Astrocyte of the cerebellum (primary cell): ENCODE data around the gene SEMA4D.

Experiments used
- DNase-seq: peaks from one replicate; pipeline ENCODE4 v3.0.0-alpha.2; 2011; ENCODE audit warnings: low read depth
- H3K4me3 ChIP-seq: 2 replicates; pipeline ENCODE4 v1.5.1; 2011; ENCODE audit warnings: mild to moderate bottlenecking, low read depth, low read length, moderate library complexity
- CTCF ChIP-seq: IDR thresholded peaks from 2 replicates; pipeline ENCODE4 v1.5.1; 2012; ENCODE audit warnings: low read length, low read depth, moderate library complexity, mild to moderate bottlenecking; ENCODE audit errors: missing control alignments
- in situ Hi-C: cut with HindIII; loops from 2 replicates; pipeline ENCODE4 v1.10.0; 2017; ENCODE audit warnings: low sequenced_read_pairs

The SEMA4D gene

DNA sequence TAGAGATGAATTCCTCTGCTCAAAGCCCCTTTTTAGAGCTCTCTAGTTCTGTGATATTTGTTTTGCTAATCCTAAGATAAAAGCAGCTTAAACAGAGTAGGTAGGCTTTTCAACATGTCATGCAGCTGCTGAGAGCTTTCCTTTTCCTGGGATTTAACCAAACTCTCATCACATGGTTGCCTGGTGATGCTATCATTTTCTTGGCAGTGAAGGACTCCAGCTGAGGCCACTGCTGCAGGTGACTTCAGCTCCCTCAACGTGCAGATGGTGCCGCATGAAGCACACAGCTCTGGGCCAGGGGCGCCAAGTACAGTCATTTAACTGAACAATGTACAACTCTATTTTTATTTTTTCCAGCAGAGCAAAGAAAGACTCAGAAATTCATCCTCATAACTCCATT lies 137.4 kb downstream of the SEMA4D start:
- H3K4me3 ChIP-seq, result no peak overlapping the region
- TF ChIP-seq CTCF, result no peak
- no peak for DNase-seq
- in situ Hi-C loops, result no loop called here

GRCh38 chr9:89359751-89360261 lies 138.1 kb downstream of the SEMA4D start:
- no peak for DNase-seq
- in situ Hi-C loops, result no loop called here
- TF ChIP-seq CTCF, result no peak
- H3K4me3 ChIP-seq, result no peak overlapping the region

DNA sequence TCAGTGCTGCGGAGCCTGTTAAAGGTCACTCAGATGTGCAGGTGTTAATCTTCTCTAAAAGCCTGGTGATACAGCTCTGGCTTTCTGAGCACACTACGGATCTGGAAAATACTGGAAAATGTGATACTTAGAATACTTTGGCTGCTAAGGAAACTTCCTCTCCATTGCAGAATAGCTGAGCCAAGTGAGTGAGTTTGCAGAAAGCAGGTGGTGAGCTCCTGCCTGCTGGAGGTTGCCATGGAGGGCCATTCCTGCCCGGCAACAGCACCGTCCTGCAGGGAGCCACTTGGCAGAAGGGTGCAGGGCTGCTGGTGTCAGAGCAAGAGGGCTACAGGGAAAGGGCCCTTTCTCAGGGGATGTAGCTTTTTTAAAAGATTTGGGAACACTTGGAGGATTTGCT lies 138.9 kb downstream of the SEMA4D start:
- no peak overlapping the region for H3K4me3 ChIP-seq
- in situ Hi-C loops, result no loop called here
- no peak for TF ChIP-seq CTCF
- DNase-seq, result no peak

DNA sequence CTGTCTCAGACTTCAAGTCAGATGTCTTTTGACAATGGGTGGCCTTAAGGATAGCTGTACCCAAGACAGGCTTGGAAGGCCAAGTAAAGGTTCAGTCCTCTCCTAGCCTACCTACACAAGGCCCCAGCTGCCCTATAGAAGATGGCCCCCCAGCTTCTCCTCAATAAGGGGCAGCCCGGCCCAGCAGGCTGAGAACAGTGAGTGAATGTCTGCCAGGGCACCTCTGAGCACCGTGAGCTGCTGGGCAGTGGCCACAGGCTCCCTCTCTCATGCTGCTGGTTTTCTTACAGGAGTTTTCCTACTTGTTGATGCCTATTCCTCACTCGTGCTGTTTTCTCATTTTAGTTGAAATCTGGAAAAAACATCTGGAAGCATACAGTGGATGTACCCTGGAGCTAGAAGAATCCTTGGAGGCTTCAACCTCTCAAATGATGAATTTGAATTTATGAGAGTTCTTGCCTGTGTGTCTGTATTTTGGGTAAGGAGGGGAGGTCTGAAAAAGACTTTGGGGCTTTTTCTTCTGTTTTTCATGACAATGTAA lies 139.5 kb downstream of the SEMA4D start:
- DNase-seq, result no peak
- no peak overlapping the region for H3K4me3 ChIP-seq
- in situ Hi-C loops, result no loop called here
- no peak for TF ChIP-seq CTCF

DNA sequence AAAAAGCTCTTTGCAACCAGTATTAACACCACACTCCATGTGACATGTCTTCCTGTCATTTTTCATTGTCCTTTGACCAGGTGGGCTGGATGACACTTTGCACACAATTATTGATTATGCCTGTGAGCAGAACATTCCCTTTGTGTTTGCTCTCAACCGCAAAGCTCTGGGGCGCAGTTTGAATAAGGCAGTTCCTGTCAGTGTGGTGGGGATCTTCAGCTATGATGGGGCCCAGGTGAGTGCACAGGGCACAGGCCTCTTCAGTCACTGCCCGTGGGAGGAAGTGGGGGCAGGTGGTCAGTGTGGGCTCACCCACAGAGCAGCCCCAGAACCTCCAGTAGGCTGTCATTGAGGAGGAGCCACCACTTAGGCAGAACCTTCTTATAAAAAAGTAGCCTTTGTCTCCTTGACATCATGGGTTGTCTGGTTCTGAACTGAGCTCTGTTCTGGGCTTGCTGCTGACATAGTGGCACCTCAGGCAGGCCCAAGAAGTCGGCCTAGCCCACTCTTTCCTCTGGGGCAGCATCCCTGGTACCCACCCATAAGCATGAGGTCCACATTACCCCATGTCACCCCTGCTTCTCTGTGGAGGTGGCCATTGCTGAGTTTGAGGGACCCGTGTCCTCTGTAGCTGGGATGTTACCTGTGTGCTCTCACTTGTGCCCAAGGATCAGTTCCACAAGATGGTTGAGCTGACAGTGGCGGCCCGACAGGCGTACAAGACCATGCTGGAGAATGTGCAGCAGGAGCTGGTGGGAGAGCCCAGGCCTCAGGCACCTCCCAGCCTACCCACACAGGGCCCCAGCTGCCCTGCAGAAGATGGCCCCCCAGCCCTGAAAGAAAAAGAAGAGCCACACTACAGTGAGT lies 140.3 kb downstream of the SEMA4D start:
- TF ChIP-seq CTCF, result no peak
- H3K4me3 ChIP-seq, result no peak overlapping the region
- in situ Hi-C loops, result no loop called here
- no peak for DNase-seq

DNA sequence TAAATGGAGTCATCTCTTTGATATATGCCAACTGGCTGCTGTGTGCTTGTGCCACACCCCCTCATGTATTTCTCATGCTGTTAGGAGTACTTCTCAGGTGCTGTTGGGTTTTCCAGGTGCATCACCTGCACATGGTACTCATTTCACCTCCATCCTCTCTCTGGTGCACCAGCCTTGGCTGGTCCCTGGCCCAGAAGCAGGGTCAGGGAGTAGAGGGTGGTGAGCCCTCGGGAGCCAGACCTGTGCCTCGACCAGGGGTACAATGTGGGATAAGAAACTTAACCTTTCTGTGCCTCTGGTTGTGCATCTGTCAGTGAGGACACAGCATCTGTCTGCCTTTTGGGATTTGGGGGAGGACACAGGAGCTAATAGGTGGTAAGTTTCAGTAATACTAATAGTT lies 141.1 kb downstream of the SEMA4D start:
- DNase-seq, result no peak
- in situ Hi-C loops, result no loop called here
- no peak for TF ChIP-seq CTCF
- H3K4me3 ChIP-seq, result no peak overlapping the region
